ENCODE measurements around the gene KLK2. TPM values are rescaled to one million over a fixed set of nuclear protein-coding genes. Genes with fewer than 3 reads are reported as not detected.

Gene KLK2
- total and polyA plus RNA-seq, 4 donors: not detected

GRCh38 chr19:50829801-50830200 lies 43.4 kb upstream of the KLK2 start:
- no peaks in the 10 kb centered on the region for H3K36me3 ChIP-seq (ENCODE audit: control insufficient read depth in 4 of 4, insufficient read depth in 4 of 4, low read length in 4 of 4)
- no peak for DNase-seq
- H3K9ac ChIP-seq (ENCODE audit: insufficient read depth in 1 of 2, low read length in 2 of 2): no peak overlapping the region
- no peaks in the 10 kb centered on the region for H3K4me1 ChIP-seq (ENCODE audit: control insufficient read depth in 5 of 5, insufficient read depth in 5 of 5, low read length in 5 of 5)
- H3K27ac ChIP-seq (ENCODE audit: low read depth in 1 of 2, low read length in 1 of 2): no peak overlapping the region
- peaks cover 0 to 8% (median 0%) of the 10 kb centered on the region in 4 donors for H3K9me3 ChIP-seq (ENCODE audit: control insufficient read depth in 4 of 4, insufficient read depth in 3 of 4, low read length in 3 of 4)
- ATAC-seq (ENCODE audit: insufficient read depth, low FRiP score): no peak
- peaks cover 4 to 9% (median 6%) of the 10 kb centered on the region in 3 donors for H3K27me3 ChIP-seq (ENCODE audit: control insufficient read depth in 3 of 3, insufficient read depth in 3 of 3, low read length in 2 of 3)
- WGBS, 2 donors: 67 to 81% methylated on average over 5 of the region's 5 CpGs
- no peak overlapping the region for H3K4me3 ChIP-seq
- TF ChIP-seq, protein P1, sequence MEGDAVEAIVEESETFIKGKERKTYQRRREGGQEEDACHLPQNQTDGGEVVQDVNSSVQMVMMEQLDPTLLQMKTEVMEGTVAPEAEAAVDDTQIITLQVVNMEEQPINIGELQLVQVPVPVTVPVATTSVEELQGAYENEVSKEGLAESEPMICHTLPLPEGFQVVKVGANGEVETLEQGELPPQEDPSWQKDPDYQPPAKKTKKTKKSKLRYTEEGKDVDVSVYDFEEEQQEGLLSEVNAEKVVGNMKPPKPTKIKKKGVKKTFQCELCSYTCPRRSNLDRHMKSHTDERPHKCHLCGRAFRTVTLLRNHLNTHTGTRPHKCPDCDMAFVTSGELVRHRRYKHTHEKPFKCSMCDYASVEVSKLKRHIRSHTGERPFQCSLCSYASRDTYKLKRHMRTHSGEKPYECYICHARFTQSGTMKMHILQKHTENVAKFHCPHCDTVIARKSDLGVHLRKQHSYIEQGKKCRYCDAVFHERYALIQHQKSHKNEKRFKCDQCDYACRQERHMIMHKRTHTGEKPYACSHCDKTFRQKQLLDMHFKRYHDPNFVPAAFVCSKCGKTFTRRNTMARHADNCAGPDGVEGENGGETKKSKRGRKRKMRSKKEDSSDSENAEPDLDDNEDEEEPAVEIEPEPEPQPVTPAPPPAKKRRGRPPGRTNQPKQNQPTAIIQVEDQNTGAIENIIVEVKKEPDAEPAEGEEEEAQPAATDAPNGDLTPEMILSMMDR (IDR thresholded peaks at IDR 0.05; ENCODE audit: control extremely low read depth, extremely low read depth): no peak

DNA sequence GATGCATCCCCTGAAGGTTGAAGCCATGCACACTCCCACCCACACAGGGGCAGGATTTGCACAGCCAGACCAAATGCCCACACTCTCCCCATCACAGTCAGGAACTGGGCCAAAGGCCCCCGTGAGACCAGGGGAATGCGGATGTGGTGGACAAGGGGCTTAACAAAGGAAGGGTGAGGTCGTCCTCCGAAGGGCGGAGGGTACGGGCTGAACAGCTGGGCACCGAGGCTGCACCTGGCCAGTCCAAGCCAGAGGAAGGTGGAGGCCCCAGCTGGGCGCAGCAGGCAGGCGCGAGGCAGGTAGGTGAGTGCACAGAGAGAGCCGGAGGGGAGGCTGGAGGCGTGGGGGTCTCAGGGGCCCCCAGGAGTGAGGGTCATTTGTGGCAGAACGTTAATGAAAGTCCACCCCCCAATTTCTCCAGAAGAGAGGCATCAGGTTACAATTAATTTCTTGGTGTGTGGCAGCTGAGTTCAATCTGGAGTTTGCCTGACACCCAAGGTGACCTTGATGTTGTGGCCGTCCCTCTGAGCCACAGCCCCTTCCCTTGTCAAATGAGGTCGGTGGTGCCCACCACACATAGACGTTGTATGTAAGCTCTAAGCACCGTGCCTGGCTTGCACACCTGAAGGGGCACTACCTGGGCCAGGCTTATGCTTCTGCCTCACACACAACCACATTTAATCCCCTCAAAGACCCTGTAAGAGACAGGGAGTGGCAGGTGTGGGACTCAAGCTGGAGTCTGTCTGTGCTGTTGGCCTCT lies 42.8 kb upstream of the KLK2 start:
- no peak for DNase-seq
- Histone ChIP-seq H3K4me3 (no peak overlapping the region), H3K4me1 (ENCODE audit: control insufficient read depth in 5 of 5, insufficient read depth in 5 of 5, low read length in 5 of 5) (peaks cover 0 to 2% (median 0%) of the 10 kb centered on the region in 5 donors), H3K9me3 (ENCODE audit: control insufficient read depth in 4 of 4, insufficient read depth in 3 of 4, low read length in 3 of 4) (peaks cover 0 to 8% (median 0%) of the 10 kb centered on the region in 4 donors), H3K9ac (ENCODE audit: insufficient read depth in 1 of 2, low read length in 2 of 2) (no peak overlapping the region), H3K27me3 (ENCODE audit: control insufficient read depth in 3 of 3, insufficient read depth in 3 of 3, low read length in 2 of 3) (peaks cover 4 to 15% (median 6%) of the 10 kb centered on the region in 3 donors), H3K36me3 (ENCODE audit: control insufficient read depth in 4 of 4, insufficient read depth in 4 of 4, low read length in 4 of 4) (no peaks in the 10 kb centered on the region), H3K27ac (ENCODE audit: low read depth in 1 of 2, low read length in 1 of 2) (no peak overlapping the region)
- 47 to 52% methylated on average over 17 of the region's 17 CpGs for WGBS, 2 donors
- TF ChIP-seq, protein P1 (IDR thresholded peaks at IDR 0.05; ENCODE audit: control extremely low read depth, extremely low read depth): no peak
- no peak for ATAC-seq (ENCODE audit: insufficient read depth, low FRiP score)

GRCh38 chr19:50831026-50831396 lies 42.2 kb upstream of the KLK2 start:
- WGBS, 2 donors: 72 to 81% methylated on average over 7 of the region's 7 CpGs
- no peaks in the 10 kb centered on the region for H3K36me3 ChIP-seq (ENCODE audit: control insufficient read depth in 4 of 4, insufficient read depth in 4 of 4, low read length in 4 of 4)
- no peak overlapping the region for H3K27ac ChIP-seq (ENCODE audit: low read depth in 1 of 2, low read length in 1 of 2)
- H3K4me3 ChIP-seq: no peak overlapping the region
- ATAC-seq (ENCODE audit: insufficient read depth, low FRiP score): no peak
- peaks cover 0 to 8% (median 0%) of the 10 kb centered on the region in 4 donors for H3K9me3 ChIP-seq (ENCODE audit: control insufficient read depth in 4 of 4, insufficient read depth in 3 of 4, low read length in 3 of 4)
- peaks cover 0 to 7% (median 3%) of the 10 kb centered on the region in 5 donors for H3K4me1 ChIP-seq (ENCODE audit: control insufficient read depth in 5 of 5, insufficient read depth in 5 of 5, low read length in 5 of 5)
- no peak for DNase-seq
- TF ChIP-seq, protein P1 (IDR thresholded peaks at IDR 0.05; ENCODE audit: control extremely low read depth, extremely low read depth): no peak
- H3K27me3 ChIP-seq (ENCODE audit: control insufficient read depth in 3 of 3, insufficient read depth in 3 of 3, low read length in 2 of 3): peaks cover 4 to 14% (median 6%) of the 10 kb centered on the region in 3 donors
- no peak overlapping the region for H3K9ac ChIP-seq (ENCODE audit: insufficient read depth in 1 of 2, low read length in 2 of 2)
